ENCODE data around the gene TWF1.

TWF1 gene

DNA sequence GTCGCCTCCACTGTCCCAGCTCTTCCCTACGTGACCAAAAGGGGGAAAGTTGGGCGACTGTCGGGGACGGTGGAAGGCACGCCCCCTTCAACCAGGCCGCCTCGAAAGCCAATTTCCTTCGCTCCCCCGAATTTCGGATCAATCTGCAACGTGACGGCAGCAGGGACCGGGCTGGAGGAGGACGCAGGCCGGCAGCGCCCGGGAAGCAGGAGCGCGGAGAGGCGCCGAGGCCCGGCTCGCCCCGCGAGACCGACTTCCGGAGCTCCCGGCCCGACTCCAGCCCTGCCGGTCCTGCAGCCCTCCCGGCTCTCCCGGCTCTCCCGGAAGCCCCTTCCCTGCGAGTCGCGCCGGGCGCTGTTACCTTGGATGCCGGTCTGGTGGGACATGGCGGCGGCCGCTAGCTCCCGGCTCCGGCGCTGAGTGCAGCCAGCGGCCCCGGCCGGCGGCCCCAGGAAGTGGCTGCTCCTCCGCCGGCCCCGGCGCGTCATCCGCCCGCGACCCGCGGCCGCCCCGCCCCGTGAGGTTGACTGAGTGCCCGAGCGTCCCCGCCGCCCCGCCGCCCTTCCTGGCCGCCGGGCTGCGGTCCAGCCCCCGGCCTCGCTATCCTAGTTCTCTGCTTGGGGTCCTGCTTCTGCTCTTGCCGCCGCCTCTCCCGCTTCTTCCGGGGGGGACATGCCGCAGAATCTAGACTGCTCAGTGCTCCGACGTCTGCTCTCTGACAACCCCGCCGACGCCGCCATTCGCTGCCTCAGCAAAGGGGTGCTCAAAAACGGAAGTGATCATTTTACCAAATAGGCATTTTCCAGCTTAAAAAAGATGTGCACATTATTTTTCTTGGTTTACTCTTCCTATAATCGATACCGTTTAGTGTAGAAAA lies at the start of gene TWF1 (continued):
- TF ChIP-seq, protein P1, sequence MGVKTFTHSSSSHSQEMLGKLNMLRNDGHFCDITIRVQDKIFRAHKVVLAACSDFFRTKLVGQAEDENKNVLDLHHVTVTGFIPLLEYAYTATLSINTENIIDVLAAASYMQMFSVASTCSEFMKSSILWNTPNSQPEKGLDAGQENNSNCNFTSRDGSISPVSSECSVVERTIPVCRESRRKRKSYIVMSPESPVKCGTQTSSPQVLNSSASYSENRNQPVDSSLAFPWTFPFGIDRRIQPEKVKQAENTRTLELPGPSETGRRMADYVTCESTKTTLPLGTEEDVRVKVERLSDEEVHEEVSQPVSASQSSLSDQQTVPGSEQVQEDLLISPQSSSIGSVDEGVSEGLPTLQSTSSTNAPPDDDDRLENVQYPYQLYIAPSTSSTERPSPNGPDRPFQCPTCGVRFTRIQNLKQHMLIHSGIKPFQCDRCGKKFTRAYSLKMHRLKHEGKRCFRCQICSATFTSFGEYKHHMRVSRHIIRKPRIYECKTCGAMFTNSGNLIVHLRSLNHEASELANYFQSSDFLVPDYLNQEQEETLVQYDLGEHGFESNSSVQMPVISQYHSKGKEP (tag by site-specific recombination; IDR thresholded peaks at IDR 0.05): 0 out of 2 replicates have a peak, but pooled peaks have one; percentile 21
- TF ChIP-seq, protein P2, sequence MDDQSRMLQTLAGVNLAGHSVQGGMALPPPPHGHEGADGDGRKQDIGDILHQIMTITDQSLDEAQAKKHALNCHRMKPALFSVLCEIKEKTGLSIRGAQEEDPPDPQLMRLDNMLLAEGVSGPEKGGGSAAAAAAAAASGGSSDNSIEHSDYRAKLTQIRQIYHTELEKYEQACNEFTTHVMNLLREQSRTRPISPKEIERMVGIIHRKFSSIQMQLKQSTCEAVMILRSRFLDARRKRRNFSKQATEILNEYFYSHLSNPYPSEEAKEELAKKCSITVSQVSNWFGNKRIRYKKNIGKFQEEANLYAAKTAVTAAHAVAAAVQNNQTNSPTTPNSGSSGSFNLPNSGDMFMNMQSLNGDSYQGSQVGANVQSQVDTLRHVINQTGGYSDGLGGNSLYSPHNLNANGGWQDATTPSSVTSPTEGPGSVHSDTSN (CRISPR knock-in tag; IDR thresholded peaks at IDR 0.05): peak; percentile 76; the same call in 1 of the 2 replicates
- TF ChIP-seq, protein P3, sequence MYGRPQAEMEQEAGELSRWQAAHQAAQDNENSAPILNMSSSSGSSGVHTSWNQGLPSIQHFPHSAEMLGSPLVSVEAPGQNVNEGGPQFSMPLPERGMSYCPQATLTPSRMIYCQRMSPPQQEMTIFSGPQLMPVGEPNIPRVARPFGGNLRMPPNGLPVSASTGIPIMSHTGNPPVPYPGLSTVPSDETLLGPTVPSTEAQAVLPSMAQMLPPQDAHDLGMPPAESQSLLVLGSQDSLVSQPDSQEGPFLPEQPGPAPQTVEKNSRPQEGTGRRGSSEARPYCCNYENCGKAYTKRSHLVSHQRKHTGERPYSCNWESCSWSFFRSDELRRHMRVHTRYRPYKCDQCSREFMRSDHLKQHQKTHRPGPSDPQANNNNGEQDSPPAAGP (tag by site-specific recombination; IDR thresholded peaks at IDR 0.05): no peak
- TF ChIP-seq ZNF777 (tag by site-specific recombination; IDR thresholded peaks at IDR 0.05; ENCODE audit: borderline replicate concordance) (peak; percentile 13; the same call in 1 of the 2 replicates), ZNF121 (tag by site-specific recombination; IDR thresholded peaks at IDR 0.05) (no peak)

DNA sequence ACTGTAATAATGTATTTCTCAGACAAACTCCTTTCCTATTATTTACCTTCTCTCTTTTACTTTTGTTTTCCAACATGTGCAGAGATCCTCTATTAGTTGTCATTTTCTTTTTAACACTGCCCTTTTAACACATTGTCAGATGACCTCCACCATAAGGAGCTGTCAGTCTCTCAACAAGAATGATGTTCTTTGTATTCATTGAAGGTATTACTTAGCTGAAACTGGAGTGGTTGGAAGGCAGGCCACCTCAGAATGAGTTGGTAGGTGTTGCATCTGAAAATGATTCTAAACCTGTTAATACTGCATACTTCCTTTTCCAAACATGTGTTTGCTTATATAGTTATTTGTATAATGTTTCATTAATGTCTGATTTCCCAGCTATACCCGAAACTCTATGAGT lies 46.6 kb upstream of the TWF1 start:
- Histone ChIP-seq H3K9me3 (ENCODE audit: control insufficient read depth, insufficient read depth, low read depth, low read length) (no peaks in the 10 kb centered on the region), H3K4me1 (ENCODE audit: control insufficient read depth, insufficient read depth, low read length) (peaks cover 4% of the 10 kb centered on the region), H3K4me3 (ENCODE audit: low read depth, low read length) (no peak overlapping the region), H3K36me3 (ENCODE audit: control insufficient read depth in 2 of 2, insufficient read depth in 1 of 2, low read length in 2 of 2) (no peaks in the 10 kb centered on the region), H3K27ac (ENCODE audit: extremely low read depth, low read depth, low read length) (no peak overlapping the region)
- POLR2A ChIA-PET: no interaction called here
- CTCF ChIA-PET: no interaction called here
- TF ChIP-seq SETDB1 (IDR thresholded peaks at IDR 0.05; ENCODE audit: insufficient read length, low read length): no peak
- TF ChIP-seq ZNF555 (tag by site-specific recombination; conservative IDR thresholded peaks at IDR 0.05): no peak
- TF ChIP-seq ZFHX2 (tag by site-specific recombination; conservative IDR thresholded peaks at IDR 0.05): no peak
- TF ChIP-seq, protein P4, sequence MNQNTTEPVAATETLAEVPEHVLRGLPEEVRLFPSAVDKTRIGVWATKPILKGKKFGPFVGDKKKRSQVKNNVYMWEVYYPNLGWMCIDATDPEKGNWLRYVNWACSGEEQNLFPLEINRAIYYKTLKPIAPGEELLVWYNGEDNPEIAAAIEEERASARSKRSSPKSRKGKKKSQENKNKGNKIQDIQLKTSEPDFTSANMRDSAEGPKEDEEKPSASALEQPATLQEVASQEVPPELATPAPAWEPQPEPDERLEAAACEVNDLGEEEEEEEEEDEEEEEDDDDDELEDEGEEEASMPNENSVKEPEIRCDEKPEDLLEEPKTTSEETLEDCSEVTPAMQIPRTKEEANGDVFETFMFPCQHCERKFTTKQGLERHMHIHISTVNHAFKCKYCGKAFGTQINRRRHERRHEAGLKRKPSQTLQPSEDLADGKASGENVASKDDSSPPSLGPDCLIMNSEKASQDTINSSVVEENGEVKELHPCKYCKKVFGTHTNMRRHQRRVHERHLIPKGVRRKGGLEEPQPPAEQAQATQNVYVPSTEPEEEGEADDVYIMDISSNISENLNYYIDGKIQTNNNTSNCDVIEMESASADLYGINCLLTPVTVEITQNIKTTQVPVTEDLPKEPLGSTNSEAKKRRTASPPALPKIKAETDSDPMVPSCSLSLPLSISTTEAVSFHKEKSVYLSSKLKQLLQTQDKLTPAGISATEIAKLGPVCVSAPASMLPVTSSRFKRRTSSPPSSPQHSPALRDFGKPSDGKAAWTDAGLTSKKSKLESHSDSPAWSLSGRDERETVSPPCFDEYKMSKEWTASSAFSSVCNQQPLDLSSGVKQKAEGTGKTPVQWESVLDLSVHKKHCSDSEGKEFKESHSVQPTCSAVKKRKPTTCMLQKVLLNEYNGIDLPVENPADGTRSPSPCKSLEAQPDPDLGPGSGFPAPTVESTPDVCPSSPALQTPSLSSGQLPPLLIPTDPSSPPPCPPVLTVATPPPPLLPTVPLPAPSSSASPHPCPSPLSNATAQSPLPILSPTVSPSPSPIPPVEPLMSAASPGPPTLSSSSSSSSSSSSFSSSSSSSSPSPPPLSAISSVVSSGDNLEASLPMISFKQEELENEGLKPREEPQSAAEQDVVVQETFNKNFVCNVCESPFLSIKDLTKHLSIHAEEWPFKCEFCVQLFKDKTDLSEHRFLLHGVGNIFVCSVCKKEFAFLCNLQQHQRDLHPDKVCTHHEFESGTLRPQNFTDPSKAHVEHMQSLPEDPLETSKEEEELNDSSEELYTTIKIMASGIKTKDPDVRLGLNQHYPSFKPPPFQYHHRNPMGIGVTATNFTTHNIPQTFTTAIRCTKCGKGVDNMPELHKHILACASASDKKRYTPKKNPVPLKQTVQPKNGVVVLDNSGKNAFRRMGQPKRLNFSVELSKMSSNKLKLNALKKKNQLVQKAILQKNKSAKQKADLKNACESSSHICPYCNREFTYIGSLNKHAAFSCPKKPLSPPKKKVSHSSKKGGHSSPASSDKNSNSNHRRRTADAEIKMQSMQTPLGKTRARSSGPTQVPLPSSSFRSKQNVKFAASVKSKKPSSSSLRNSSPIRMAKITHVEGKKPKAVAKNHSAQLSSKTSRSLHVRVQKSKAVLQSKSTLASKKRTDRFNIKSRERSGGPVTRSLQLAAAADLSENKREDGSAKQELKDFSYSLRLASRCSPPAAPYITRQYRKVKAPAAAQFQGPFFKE (tag by site-specific recombination; IDR thresholded peaks at IDR 0.05; ENCODE audit: borderline replicate concordance): no peak
- no peak for TF ChIP-seq OVOL3 (tag by site-specific recombination; IDR thresholded peaks at IDR 0.05)
- TF ChIP-seq HOXA7 (CRISPR knock-in tag; IDR thresholded peaks at IDR 0.05; ENCODE audit: borderline replicate concordance): no peak
- no peak for TF ChIP-seq BCL11A (tag by site-specific recombination; IDR thresholded peaks at IDR 0.05; ENCODE audit: low read depth)
- no peak for TF ChIP-seq TRIM28 (IDR thresholded peaks at IDR 0.05; ENCODE audit: borderline replicate concordance, low read length)
- TF ChIP-seq, protein P5, sequence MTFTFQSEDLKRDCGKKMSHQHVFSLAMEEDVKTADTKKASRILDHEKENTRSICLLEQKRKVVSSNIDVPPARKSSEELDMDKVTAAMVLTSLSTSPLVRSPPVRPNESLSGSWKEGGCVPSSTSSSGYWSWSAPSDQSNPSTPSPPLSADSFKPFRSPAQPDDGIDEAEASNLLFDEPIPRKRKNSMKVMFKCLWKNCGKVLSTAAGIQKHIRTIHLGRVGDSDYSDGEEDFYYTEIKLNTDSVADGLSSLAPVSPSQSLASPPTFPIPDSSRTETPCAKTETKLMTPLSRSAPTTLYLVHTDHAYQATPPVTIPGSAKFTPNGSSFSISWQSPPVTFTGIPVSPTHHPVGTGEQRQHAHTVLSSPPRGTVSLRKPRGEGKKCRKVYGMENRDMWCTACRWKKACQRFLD (tag by site-specific recombination; IDR thresholded peaks at IDR 0.05): no peak
- no peak for TF ChIP-seq ZNF560 (tag by site-specific recombination; IDR thresholded peaks at IDR 0.05; ENCODE audit: borderline replicate concordance)
- no peak for TF ChIP-seq ZNF600 (tag by site-specific recombination; IDR thresholded peaks at IDR 0.05)
- TF ChIP-seq ZFP41 (tag by site-specific recombination; IDR thresholded peaks at IDR 0.05; ENCODE audit: borderline replicate concordance): no peak
- TF ChIP-seq ZNF311 (tag by site-specific recombination; IDR thresholded peaks at IDR 0.05; ENCODE audit: borderline replicate concordance): no peak
- TF ChIP-seq, protein P6, sequence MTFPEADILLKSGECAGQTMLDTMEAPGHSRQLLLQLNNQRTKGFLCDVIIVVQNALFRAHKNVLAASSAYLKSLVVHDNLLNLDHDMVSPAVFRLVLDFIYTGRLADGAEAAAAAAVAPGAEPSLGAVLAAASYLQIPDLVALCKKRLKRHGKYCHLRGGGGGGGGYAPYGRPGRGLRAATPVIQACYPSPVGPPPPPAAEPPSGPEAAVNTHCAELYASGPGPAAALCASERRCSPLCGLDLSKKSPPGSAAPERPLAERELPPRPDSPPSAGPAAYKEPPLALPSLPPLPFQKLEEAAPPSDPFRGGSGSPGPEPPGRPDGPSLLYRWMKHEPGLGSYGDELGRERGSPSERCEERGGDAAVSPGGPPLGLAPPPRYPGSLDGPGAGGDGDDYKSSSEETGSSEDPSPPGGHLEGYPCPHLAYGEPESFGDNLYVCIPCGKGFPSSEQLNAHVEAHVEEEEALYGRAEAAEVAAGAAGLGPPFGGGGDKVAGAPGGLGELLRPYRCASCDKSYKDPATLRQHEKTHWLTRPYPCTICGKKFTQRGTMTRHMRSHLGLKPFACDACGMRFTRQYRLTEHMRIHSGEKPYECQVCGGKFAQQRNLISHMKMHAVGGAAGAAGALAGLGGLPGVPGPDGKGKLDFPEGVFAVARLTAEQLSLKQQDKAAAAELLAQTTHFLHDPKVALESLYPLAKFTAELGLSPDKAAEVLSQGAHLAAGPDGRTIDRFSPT (tag by site-specific recombination; IDR thresholded peaks at IDR 0.05): no peak
- no peak for TF ChIP-seq ZBTB8A (tag by site-specific recombination; IDR thresholded peaks at IDR 0.05)
